HUES48 (cell line): ENCODE measurements around the gene CRIP2.

Source experiments
- H3K27ac ChIP-seq: one replicate; pipeline ENCODE4 v1.7.0; 2013; ENCODE audit warnings: low read depth, low read length, inconsistent platforms
- H3K27me3 ChIP-seq: 2 replicates; pipeline ENCODE4 v1.6.1; 2013; ENCODE audit warnings: mild to moderate bottlenecking, low read length; ENCODE audit not compliant: control insufficient read depth, insufficient read depth
- H3K36me3 ChIP-seq: 2 replicates; pipeline ENCODE4 v1.6.1; 2013; ENCODE audit warnings: low read length; ENCODE audit not compliant: control insufficient read depth, insufficient read depth
- H3K4me1 ChIP-seq: 2 replicates; pipeline ENCODE4 v1.6.1; 2013; ENCODE audit warnings: mild to moderate bottlenecking, low read length; ENCODE audit not compliant: control insufficient read depth, insufficient read depth
- H3K4me3 ChIP-seq: 2 replicates; pipeline ENCODE4 v1.5.1; 2013; ENCODE audit warnings: mild to moderate bottlenecking, low read depth, low read length
- H3K9ac ChIP-seq: 2 replicates; pipeline ENCODE4 v1.6.1; 2013; ENCODE audit warnings: mild to moderate bottlenecking, low read depth, low read length, moderate library complexity
- H3K9me3 ChIP-seq: 2 replicates; pipeline ENCODE4 v1.6.1; 2013; ENCODE audit warnings: low read length; ENCODE audit not compliant: control insufficient read depth, insufficient read depth

The CRIP2 gene

DNA sequence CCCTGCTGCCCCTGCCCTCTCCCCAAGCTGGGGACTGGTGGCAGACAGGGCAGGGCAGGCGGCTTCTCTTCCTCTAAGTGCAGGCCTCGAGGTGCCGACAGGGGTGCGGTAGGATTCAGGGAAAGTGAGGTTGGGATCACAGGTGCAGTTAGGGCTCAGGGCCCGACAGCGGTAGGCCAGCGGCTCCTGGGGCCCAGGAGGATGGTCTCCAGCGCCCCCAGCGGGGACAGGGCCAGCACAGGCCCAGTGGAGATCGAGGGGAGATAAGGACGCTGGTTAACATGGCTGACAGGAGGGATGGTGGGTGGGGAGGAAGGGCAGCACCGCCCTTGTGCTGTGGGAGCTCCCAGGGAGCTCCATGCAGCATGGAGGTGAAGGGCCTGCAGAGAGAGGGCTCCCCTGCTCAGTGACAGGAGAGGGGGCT is 11.1 kb downstream of the CRIP2 start:
- Histone ChIP-seq H3K27ac (no peak overlapping the region), H3K36me3 (no peaks in the 10 kb centered on the region), H3K27me3 (peaks cover 82% of the 10 kb centered on the region), H3K4me3 (no peak overlapping the region), H3K9ac (no peak overlapping the region), H3K9me3 (no peaks in the 10 kb centered on the region), H3K4me1 (peaks cover 10% of the 10 kb centered on the region)

DNA sequence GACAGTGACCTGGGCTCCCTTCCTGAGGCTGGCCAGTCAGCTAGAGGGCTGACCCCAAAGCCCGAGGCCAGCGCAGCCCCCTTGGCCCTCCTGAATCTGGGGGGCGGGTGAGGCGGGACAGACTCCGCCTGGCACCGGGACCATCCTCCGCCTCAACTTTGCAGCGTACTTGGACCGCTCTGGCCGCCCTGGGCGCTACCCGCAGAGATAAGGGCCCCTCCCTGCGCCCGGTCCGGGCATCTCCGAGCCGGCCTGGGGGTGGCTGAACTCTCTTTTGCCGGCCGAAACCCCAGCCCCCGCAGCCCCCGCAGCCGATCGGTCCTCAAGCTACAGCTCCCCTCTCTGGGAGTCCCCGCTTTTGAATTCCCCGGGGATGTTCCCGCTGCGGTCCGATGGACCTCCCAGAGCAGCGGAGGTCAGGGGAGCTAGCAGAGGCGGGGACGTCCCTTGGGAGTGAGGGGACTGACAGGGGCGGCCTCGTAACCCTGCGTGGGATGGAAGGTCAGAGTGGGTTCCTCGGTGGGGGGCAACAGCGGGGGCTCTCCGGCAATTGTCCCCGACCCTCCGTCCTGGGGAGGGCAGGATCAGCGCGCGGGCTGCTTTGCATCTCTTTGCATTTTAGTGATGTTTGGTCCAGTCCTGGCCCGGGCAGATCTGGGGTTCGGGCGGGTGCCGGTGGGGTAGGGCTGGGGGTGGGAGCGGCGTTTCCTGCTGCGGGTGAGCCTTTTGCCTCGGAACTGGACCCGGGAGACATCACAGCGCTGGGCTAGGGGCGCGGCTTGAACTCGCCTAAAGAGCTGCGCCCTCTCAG is 11.7 kb downstream of the CRIP2 start, which contains the start of gene CRIP1:
Gene CRIP1, plus strand, starts transcription at position 724 of the 811 bp plus-strand sequence. CDS start 374 bp downstream, outside the sequence.
- no peaks in the 10 kb centered on the region for H3K9me3 ChIP-seq
- H3K27ac ChIP-seq: no peak within 1 kb of the TSS
- H3K4me1 ChIP-seq: peaks cover 5% of the 10 kb centered on the region
- H3K9ac ChIP-seq: no peak within 1 kb of the TSS
- H3K27me3 ChIP-seq: peaks cover 76% of the 10 kb centered on the region
- H3K4me3 ChIP-seq: peak within 1 kb of the TSS; percentile 41
- no peaks in the 10 kb centered on the region for H3K36me3 ChIP-seq

DNA sequence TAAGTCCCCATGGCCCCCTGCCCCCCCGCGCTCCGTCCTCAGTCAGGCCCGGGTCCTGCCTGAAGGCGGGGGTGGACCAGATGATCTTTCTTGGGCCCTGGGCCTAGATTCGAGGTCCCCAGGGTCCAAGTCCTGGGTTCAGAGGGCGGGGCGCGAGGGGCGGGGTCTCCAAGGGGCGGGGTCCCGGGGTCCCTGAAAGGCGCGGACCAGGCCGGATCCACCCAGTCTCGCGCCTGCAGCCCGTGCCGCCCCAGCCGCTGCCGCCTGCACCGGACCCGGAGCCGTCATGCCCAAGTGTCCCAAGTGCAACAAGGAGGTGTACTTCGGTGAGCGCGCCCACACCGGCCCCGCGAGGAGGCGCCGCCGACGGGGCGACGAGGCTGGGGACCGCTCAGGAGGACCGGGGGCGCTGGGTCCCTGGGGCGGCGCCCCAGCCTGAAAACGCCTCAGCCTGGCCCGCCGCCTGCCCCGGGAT is 12.4 kb downstream of the CRIP2 start:
- Histone ChIP-seq H3K27ac (no peak overlapping the region), H3K36me3 (no peaks in the 10 kb centered on the region), H3K27me3 (peaks cover 71% of the 10 kb centered on the region), H3K9me3 (peaks cover 3% of the 10 kb centered on the region; the same call in 1 of the 2 replicates), H3K4me3 (peak overlapping the region; percentile 41), H3K4me1 (peaks cover 4% of the 10 kb centered on the region), H3K9ac (no peak overlapping the region)

DNA sequence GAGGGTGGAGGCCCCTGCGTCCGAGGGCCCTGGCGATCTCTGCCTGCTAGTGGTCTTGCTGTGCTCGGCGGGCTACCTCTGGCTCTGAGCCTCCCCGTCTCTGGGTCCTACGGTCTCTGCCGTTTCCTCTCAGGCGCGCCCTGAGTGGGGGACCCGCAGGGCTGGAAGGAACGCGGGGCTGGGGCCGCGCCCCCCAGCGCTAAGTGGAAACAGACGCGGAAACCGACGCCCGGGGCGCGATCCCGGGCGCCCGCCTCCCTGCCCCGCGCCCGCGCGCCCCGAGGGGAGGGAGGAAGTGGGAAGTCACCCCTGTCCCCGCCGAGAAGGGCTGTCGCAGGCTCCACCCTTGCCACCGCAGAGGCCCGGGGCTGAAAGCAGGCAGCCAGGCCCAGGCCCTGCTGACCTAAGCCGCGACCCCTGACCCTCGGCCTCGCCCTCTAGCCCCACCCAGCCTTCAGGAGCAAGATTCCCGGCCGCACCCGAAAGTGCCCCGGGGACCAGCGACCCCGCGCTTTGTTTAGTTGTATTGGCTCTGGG is 12.9 kb downstream of the CRIP2 start:
- Histone ChIP-seq H3K9ac (no peak overlapping the region), H3K27me3 (peaks cover 66% of the 10 kb centered on the region), H3K4me1 (no peaks in the 10 kb centered on the region; the same call in 1 of the 2 replicates), H3K4me3 (peak overlapping the region; percentile 41), H3K36me3 (no peaks in the 10 kb centered on the region), H3K27ac (no peak overlapping the region), H3K9me3 (peaks cover 3% of the 10 kb centered on the region; the same call in 1 of the 2 replicates)

DNA sequence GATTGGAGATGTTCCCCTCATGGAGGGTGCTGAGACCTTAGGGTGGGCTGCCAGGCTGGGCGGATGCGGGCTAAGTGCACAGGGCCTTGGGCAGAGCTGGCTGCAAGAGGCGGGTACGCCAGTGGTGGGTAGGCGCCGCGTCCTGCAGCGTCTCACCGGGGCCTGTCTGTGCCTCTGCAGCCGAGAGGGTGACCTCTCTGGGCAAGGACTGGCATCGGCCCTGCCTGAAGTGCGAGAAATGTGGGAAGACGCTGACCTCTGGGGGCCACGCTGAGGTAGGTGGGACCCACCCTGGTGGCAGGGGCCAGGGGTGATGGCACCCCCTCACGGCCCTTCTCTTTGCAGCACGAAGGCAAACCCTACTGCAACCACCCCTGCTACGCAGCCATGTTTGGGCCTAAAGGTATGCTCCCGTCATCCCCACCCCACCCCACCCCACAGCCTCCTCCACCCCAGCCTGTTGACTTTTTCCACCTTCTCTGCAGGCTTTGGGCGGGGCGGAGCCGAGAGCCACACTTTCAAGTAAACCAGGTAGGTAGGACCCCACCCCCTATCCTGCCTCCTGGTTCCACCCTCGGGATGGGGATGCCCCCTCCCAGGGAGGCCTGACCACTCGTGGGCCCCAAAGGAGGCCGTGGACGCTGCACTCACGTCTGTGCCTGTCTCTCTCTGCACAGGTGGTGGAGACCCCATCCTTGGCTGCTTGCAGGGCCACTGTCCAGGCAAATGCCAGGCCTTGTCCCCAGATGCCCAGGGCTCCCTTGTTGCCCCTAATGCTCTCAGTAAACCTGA is 13.6 kb downstream of the CRIP2 start:
- no peak overlapping the region for H3K27ac ChIP-seq
- H3K4me3 ChIP-seq: no peak overlapping the region
- no peaks in the 10 kb centered on the region; the same call in 1 of the 2 replicates for H3K36me3 ChIP-seq
- H3K27me3 ChIP-seq: peaks cover 60% of the 10 kb centered on the region
- no peaks in the 10 kb centered on the region; the same call in 1 of the 2 replicates for H3K4me1 ChIP-seq
- H3K9me3 ChIP-seq: peaks cover 3% of the 10 kb centered on the region; the same call in 1 of the 2 replicates
- H3K9ac ChIP-seq: no peak overlapping the region

DNA sequence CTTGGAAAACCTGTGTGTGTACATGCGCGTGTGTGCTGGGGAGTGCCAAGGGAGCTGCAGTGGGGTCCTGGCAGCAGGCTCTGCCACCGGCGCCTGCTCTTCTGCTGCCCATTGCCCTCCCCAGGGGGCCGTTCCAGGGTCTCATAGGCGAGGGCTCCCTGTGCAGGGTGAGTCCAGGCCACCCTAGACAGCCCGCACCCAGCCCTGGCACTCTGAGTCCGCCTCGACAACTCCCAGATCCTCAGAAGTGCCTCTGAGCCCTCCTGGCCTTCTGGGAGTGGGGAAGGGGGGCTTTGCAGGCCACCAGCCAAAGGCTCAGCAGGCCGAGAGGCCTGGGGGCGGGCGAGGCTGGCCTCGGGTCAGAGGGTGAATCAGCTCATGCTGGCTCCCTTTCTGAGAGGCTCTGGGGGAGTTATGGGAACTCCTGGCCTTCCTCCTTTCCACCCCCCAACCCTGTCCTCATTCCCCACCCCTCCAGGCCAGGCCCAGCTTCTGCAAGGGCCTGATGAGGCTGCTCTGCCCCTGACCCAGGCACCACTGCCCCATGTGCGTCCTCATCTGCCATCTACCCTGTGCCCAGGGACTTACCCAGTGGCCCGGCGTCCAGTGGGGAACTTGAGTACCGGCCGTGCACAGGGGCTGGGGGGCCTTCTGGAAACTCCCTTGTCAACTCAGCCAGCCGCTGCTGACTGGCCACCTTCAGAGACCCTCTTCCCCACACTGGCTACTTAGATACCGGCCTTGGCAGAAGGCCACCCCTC is 14.3 kb downstream of the CRIP2 start:
- Histone ChIP-seq H3K36me3 (no peaks in the 10 kb centered on the region; the same call in 1 of the 2 replicates), H3K27ac (peak overlapping the region; percentile 28), H3K9ac (no peak overlapping the region), H3K27me3 (peaks cover 60% of the 10 kb centered on the region), H3K4me3 (no peak overlapping the region), H3K9me3 (peaks cover 3% of the 10 kb centered on the region; the same call in 1 of the 2 replicates), H3K4me1 (no peaks in the 10 kb centered on the region; the same call in 1 of the 2 replicates)

DNA sequence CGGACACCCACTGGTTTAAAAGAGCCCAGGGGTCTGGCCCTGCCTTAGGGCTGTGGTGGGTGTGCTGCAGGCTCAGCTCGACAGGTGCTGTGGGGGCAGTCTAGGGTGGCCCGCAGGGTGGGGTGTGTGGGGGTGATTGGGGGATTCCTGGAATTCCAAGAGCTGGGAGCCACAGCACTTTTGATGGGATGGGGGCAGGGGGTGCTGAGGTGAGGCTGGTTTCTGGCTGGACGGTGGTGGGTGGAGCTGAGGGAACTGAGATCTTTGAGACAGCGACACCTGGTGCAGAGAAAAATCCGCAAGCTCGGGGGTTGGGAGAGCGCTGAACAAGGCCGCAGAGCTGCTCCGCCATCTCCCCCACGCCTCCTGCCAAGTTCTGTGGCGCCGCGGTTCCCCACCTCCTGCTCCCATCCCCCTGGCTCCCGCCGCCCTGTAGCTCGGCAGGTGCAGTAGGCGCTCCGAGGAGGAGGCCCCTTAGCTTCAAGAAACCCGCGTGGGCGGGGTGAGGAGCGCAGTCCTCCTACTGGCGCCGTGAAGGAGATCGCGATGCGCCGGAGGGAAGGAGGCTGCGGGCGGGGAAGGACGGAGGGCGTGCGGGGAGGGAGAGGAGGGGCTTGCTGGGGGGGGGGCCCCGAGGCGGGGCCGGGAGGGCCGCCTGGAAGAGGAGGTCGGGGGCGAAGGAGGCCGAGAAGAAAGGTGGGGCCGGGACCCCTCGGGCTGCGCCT is 15.1 kb downstream of the CRIP2 start:
- Histone ChIP-seq H3K9ac (no peak overlapping the region), H3K9me3 (peaks cover 3% of the 10 kb centered on the region; the same call in 1 of the 2 replicates), H3K36me3 (no peaks in the 10 kb centered on the region; the same call in 1 of the 2 replicates), H3K27ac (peak overlapping the region; percentile 28), H3K4me3 (peak overlapping the region; percentile 63), H3K27me3 (peaks cover 55% of the 10 kb centered on the region), H3K4me1 (no peaks in the 10 kb centered on the region; the same call in 1 of the 2 replicates)

DNA sequence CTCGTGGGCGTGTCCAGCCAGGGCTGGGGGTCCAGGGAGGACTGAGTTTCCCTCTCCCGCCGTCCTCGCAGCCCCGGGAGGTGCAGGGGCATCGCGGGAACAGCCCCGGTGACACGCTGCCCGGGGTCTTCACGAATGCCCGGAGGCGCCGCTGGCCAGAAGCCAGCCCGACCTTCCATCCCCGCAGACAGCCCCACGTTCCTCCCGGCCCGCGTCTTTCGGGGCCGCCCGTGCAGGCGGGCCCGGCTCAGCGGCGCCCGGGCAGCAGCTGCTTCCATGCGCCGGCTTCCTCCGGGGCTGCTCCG is 15.6 kb downstream of the CRIP2 start:
- peak overlapping the region; percentile 63 for H3K4me3 ChIP-seq
- peaks cover 3% of the 10 kb centered on the region; the same call in 1 of the 2 replicates for H3K9me3 ChIP-seq
- no peaks in the 10 kb centered on the region; the same call in 1 of the 2 replicates for H3K36me3 ChIP-seq
- H3K4me1 ChIP-seq: no peaks in the 10 kb centered on the region; the same call in 1 of the 2 replicates
- peak overlapping the region; percentile 68 for H3K27ac ChIP-seq
- H3K27me3 ChIP-seq: peaks cover 50% of the 10 kb centered on the region
- H3K9ac ChIP-seq: no peak overlapping the region

DNA sequence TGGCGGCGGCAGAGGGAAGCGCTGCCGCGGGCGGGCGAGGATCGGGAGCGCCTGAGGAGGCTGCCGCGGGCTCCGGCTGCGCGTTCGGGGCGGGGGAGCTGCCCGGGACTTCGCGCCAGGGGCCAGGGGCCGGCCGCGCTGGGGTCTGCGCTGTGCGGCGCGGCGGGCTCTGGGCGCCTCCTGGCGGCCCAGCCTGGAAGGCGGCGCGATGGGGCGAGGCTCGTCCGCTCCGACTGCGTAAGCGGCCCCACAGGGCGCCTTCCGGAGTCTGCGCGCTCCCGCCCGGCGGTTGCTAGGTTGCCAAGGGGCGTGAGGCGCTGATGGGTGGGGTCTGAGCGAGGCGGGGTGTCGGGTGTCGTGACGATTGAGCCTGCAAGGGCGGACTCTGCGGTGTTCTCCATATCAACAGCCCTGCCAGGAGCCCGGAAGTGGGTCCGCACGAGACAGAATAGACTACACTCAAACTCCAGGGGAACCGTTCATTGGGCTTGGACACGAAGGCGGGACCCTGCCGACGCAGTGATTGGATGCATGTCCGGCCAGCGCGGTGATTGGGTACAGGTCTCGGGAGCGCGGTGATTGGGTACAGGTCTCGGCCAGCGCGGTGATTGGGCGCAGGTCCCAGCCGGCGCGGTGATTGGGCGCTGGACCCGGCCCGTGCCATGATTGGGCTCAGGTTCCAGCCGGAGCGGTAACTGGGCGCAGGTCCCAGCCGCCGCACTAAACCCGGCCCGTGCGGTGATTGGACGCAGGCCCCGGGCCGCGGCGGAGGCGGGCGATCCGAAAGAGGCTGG is 16.1 kb downstream of the CRIP2 start, which contains the start of gene TEDC1:
Gene TEDC1, plus strand, starts transcription at position 675 of the 794 bp plus-strand sequence. CDS start 130 bp downstream, outside the sequence.
- Histone ChIP-seq H3K4me1 (no peaks in the 10 kb centered on the region; the same call in 1 of the 2 replicates), H3K4me3 (peak within 1 kb of the TSS; percentile 81), H3K27ac (peak within 1 kb of the TSS; percentile 87)

More for the DNA sequence above, 16.1 kb downstream of the CRIP2 start, which contains the start of gene TEDC1:
- no peaks in the 10 kb centered on the region; the same call in 1 of the 2 replicates for H3K36me3 ChIP-seq
- H3K9ac ChIP-seq: peak within 1 kb of the TSS; percentile 35; the same call in 1 of the 2 replicates
- H3K9me3 ChIP-seq: peaks cover 3% of the 10 kb centered on the region; the same call in 1 of the 2 replicates
- H3K27me3 ChIP-seq: peaks cover 44% of the 10 kb centered on the region
